HepG2 (cell line): ENCODE data around the gene NUCB1. TPM values are rescaled to one million over a fixed set of nuclear protein-coding genes. Genes with fewer than 3 reads are reported as not detected.

Source experiments
- ATM ChIP-seq: fragments of 450-650 bp; IDR thresholded peaks from 2 replicates; pipeline ENCODE4 v1.7.1; 2017; ENCODE audit warnings: mild to moderate bottlenecking, borderline replicate concordance
- BRD4 ChIP-seq: sonication (generic); formaldehyde crosslinking; IDR thresholded peaks from 2 replicates; pipeline ENCODE4 v1.4.0; 2020; ENCODE audit warnings: missing genetic modification reagents
- EEA1 ChIP-seq: sonication (generic); formaldehyde crosslinking; IDR thresholded peaks from 2 replicates; pipeline ENCODE4 v1.5.1; 2020; ENCODE audit warnings: mild to moderate bottlenecking, missing genetic modification reagents, borderline replicate concordance
- FOSL2 ChIP-seq: sonication (generic); formaldehyde crosslinking; IDR thresholded peaks from 2 replicates; pipeline ENCODE4 v1.4.0; 2020; ENCODE audit warnings: missing genetic modification reagents
- MXI1 ChIP-seq: IDR thresholded peaks from 3 replicates; pipeline ENCODE4 v1.6.1; 2012; ENCODE audit warnings: low read depth, low read length, inconsistent platforms, borderline replicate concordance
- PRMT3 ChIP-seq: sonication (generic); formaldehyde crosslinking; IDR thresholded peaks from 2 replicates; pipeline ENCODE4 v1.8.1; 2022; ENCODE audit warnings: low read depth, mild to moderate bottlenecking, moderate library complexity, missing genetic modification reagents, borderline replicate concordance
- RFXAP ChIP-seq: sonication (generic); formaldehyde crosslinking; IDR thresholded peaks from 2 replicates; pipeline ENCODE4 v1.4.0; 2020; ENCODE audit warnings: missing genetic modification reagents, borderline replicate concordance
- SAP130 ChIP-seq: IDR thresholded peaks from 2 replicates; pipeline ENCODE4 v1.6.1; 2016; ENCODE audit warnings: low read depth
- SMC3 ChIP-seq: IDR thresholded peaks from 2 replicates; pipeline ENCODE4 v1.6.1; 2011; ENCODE audit warnings: low read length, improper control_type of control experiment
- SP1 ChIP-seq, 2 experiments: fragments of 450-650 bp in 1 of 2; sonication (generic) in 1 of 2; formaldehyde crosslinking in 1 of 2; IDR thresholded peaks; 2 replicates each; pipeline versions ENCODE4 v1.4.0 to v1.6.1; 2016 to 2020; ENCODE audit warnings: missing genetic modification reagents in 1 of 2
- TARDBP ChIP-seq: sonication (generic); formaldehyde crosslinking; IDR thresholded peaks from 2 replicates; pipeline ENCODE4 v1.8.0; 2022; ENCODE audit warnings: mild to moderate bottlenecking, missing genetic modification reagents
- THAP11 ChIP-seq: IDR thresholded peaks from 2 replicates; pipeline ENCODE4 v1.6.1; 2016; ENCODE audit warnings: missing biosample characterization, missing genetic modification reagents
- TOPORS ChIP-seq: sonication (generic); formaldehyde crosslinking; IDR thresholded peaks from 2 replicates; pipeline ENCODE4 v1.8.0; 2023; ENCODE audit warnings: mild to moderate bottlenecking, missing genetic modification reagents
- ZFX ChIP-seq: sonication (generic); formaldehyde crosslinking; IDR thresholded peaks from 2 replicates; pipeline ENCODE4 v1.4.0; 2020; ENCODE audit warnings: mild to moderate bottlenecking, low read depth, missing genetic modification reagents, moderate library complexity
- ZNF451 ChIP-seq: sonication (generic); formaldehyde crosslinking; IDR thresholded peaks from 2 replicates; pipeline ENCODE4 v1.5.0; 2020; ENCODE audit warnings: mild to moderate bottlenecking, missing genetic modification reagents
- polyA plus RNA-seq, 8 experiments: library from polyadenylated mRNA; depleted of rRNA in 3 of 8; stranded (reverse) in 7 of 8; unstranded in 1 of 8; fragments of >200 nt; fragmentation: Illumina TruSeq in 4 of 8; extraction: Trizol in 4 of 8; gene quantifications; 2 replicates each; pipeline versions ENCODE4 v1.2.1 to v1.2.3, GENCODE V29; 2011 to 2016; ENCODE audit warnings: low read depth in 4 of 8, missing spikeins in 1 of 8, mixed read lengths in 1 of 8; ENCODE audit not compliant: insufficient read depth in 1 of 8
- total RNA-seq, 5 experiments: library from RNA; depleted of rRNA; stranded (reverse); fragments of >200 nt; fragmentation: Illumina TruSeq; extraction: Trizol; gene quantifications; 2 replicates each; pipeline ENCODE4 v1.2.3, GENCODE V29; 2016; ENCODE audit warnings: low read depth in 1 of 5
- TF ChIP-seq, protein P1 (sequence below): sonication (generic); formaldehyde crosslinking; IDR thresholded peaks from 2 replicates; pipeline ENCODE4 v1.5.1; 2020; ENCODE audit warnings: mild to moderate bottlenecking, missing genetic modification reagents, moderate library complexity
- TF ChIP-seq, protein P2 (sequence below): sonication (generic); formaldehyde crosslinking; IDR thresholded peaks from 2 replicates; pipeline ENCODE4 v1.5.1; 2020; ENCODE audit warnings: mild to moderate bottlenecking, missing genetic modification reagents, borderline replicate concordance
- TF ChIP-seq, protein P3 (sequence below): sonication (generic); formaldehyde crosslinking; IDR thresholded peaks from 2 replicates; pipeline ENCODE4 v1.8.0; 2022; ENCODE audit warnings: mild to moderate bottlenecking, missing genetic modification reagents, moderate library complexity
- TF ChIP-seq, protein P4 (sequence below): sonication (generic); formaldehyde crosslinking; IDR thresholded peaks from 2 replicates; pipeline ENCODE4 v1.4.0; 2020; ENCODE audit warnings: missing genetic modification reagents, borderline replicate concordance
- TF ChIP-seq, protein P5 (sequence below): sonication (generic); formaldehyde crosslinking; IDR thresholded peaks from 2 replicates; pipeline ENCODE4 v1.5.0; 2020; ENCODE audit warnings: missing genetic modification reagents

NUCB1 gene
- total and polyA plus RNA-seq, 2 of the 13 experiments (the other 11 are each of a cell fraction or from before 2014, with no cell fraction given) = 82.3 to 106 TPM

DNA sequence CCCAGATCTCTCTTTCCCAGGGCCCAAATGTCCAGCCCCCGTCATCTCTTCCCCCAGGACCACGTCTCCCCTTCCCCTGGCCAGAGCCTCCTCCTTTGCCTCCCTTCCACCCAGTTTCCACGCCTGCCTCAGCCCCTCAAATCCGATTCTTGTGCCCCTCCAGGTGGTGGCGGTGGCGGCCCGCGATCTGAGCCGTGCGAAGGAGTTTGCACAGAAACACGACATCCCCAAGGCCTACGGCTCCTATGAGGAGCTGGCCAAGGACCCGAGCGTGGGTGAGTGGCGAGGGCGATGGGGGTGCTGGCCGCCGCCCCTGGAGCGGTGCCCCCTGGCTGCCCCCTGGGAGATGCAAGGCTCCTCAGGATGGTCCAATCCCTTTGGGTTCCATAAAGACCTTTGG, 34.7 kb downstream of the NUCB1 start (continued):
- 0 out of 2 replicates have a peak, but pooled peaks have one; percentile 13 for TF ChIP-seq FOSL2
- TF ChIP-seq ATM = no peak
- TF ChIP-seq BRD4 (CRISPR knock-in tag) = no peak
- no peak for TF ChIP-seq ZNF451 (CRISPR knock-in tag)
- TF ChIP-seq SAP130 (CRISPR knock-in tag) = peak; percentile 35; the same call in 1 of the 2 replicates
- no peak for TF ChIP-seq SP1 (IDR thresholded peaks at IDR 0.05)
- 0 out of 2 replicates have a peak, but pooled peaks have one; percentile 17 for TF ChIP-seq SP1 (CRISPR knock-in tag; IDR thresholded peaks at IDR 0.05)
- TF ChIP-seq, protein P1, sequence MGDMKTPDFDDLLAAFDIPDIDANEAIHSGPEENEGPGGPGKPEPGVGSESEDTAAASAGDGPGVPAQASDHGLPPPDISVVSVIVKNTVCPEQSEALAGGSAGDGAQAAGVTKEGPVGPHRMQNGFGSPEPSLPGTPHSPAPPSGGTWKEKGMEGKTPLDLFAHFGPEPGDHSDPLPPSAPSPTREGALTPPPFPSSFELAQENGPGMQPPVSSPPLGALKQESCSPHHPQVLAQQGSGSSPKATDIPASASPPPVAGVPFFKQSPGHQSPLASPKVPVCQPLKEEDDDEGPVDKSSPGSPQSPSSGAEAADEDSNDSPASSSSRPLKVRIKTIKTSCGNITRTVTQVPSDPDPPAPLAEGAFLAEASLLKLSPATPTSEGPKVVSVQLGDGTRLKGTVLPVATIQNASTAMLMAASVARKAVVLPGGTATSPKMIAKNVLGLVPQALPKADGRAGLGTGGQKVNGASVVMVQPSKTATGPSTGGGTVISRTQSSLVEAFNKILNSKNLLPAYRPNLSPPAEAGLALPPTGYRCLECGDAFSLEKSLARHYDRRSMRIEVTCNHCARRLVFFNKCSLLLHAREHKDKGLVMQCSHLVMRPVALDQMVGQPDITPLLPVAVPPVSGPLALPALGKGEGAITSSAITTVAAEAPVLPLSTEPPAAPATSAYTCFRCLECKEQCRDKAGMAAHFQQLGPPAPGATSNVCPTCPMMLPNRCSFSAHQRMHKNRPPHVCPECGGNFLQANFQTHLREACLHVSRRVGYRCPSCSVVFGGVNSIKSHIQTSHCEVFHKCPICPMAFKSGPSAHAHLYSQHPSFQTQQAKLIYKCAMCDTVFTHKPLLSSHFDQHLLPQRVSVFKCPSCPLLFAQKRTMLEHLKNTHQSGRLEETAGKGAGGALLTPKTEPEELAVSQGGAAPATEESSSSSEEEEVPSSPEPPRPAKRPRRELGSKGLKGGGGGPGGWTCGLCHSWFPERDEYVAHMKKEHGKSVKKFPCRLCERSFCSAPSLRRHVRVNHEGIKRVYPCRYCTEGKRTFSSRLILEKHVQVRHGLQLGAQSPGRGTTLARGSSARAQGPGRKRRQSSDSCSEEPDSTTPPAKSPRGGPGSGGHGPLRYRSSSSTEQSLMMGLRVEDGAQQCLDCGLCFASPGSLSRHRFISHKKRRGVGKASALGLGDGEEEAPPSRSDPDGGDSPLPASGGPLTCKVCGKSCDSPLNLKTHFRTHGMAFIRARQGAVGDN (CRISPR knock-in tag) = peak; percentile 62
- TF ChIP-seq TARDBP (CRISPR knock-in tag) = no peak
- no peak for TF ChIP-seq RFXAP (CRISPR knock-in tag)
- peak; percentile 30; the same call in 1 of the 2 replicates for TF ChIP-seq SMC3
- TF ChIP-seq, protein P2, sequence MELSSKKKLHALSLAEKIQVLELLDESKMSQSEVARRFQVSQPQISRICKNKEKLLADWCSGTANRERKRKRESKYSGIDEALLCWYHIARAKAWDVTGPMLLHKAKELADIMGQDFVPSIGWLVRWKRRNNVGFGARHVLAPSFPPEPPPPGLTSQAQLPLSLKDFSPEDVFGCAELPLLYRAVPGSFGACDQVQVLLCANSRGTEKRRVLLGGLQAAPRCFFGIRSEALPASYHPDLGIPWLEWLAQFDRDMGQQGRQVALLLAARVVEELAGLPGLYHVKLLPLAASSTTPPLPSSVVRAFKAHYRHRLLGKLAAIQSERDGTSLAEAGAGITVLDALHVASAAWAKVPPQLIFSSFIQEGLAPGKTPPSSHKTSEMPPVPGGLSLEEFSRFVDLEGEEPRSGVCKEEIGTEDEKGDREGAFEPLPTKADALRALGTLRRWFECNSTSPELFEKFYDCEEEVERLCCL (CRISPR knock-in tag) = no peak
- TF ChIP-seq, protein P3, sequence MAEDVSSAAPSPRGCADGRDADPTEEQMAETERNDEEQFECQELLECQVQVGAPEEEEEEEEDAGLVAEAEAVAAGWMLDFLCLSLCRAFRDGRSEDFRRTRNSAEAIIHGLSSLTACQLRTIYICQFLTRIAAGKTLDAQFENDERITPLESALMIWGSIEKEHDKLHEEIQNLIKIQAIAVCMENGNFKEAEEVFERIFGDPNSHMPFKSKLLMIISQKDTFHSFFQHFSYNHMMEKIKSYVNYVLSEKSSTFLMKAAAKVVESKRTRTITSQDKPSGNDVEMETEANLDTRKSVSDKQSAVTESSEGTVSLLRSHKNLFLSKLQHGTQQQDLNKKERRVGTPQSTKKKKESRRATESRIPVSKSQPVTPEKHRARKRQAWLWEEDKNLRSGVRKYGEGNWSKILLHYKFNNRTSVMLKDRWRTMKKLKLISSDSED (CRISPR knock-in tag) = no peak
- TF ChIP-seq PRMT3 (CRISPR knock-in tag) = no peak
- TF ChIP-seq MXI1 = no peak
- TF ChIP-seq EEA1 (CRISPR knock-in tag) = no peak
- TF ChIP-seq ZFX = peak; percentile 63; the same call in 1 of the 2 replicates
- TF ChIP-seq TOPORS (CRISPR knock-in tag) = no peak
- TF ChIP-seq, protein P4, sequence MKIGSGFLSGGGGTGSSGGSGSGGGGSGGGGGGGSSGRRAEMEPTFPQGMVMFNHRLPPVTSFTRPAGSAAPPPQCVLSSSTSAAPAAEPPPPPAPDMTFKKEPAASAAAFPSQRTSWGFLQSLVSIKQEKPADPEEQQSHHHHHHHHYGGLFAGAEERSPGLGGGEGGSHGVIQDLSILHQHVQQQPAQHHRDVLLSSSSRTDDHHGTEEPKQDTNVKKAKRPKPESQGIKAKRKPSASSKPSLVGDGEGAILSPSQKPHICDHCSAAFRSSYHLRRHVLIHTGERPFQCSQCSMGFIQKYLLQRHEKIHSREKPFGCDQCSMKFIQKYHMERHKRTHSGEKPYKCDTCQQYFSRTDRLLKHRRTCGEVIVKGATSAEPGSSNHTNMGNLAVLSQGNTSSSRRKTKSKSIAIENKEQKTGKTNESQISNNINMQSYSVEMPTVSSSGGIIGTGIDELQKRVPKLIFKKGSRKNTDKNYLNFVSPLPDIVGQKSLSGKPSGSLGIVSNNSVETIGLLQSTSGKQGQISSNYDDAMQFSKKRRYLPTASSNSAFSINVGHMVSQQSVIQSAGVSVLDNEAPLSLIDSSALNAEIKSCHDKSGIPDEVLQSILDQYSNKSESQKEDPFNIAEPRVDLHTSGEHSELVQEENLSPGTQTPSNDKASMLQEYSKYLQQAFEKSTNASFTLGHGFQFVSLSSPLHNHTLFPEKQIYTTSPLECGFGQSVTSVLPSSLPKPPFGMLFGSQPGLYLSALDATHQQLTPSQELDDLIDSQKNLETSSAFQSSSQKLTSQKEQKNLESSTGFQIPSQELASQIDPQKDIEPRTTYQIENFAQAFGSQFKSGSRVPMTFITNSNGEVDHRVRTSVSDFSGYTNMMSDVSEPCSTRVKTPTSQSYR (CRISPR knock-in tag) = no peak
- peak; percentile 54 for TF ChIP-seq THAP11
- TF ChIP-seq, protein P5, sequence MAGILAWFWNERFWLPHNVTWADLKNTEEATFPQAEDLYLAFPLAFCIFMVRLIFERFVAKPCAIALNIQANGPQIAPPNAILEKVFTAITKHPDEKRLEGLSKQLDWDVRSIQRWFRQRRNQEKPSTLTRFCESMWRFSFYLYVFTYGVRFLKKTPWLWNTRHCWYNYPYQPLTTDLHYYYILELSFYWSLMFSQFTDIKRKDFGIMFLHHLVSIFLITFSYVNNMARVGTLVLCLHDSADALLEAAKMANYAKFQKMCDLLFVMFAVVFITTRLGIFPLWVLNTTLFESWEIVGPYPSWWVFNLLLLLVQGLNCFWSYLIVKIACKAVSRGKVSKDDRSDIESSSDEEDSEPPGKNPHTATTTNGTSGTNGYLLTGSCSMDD (CRISPR knock-in tag) = no peak
